GM19463 (cell line): ENCODE results near the gene CPHXL2.

Experiments
- ATAC-seq: cut with Tn5 transposase; IDR thresholded peaks from one replicate; pipeline ENCODE4 v1.9.1; 2021; ENCODE audit warnings: mild to moderate bottlenecking, moderate library complexity; ENCODE audit not compliant: unreplicated experiment

CPHXL2 gene

GRCh38 chr16:75676909-75677308, at the start of gene CPHXL2:
Gene CPHXL2 (minus strand): TSS chr16:75677009. CDS start chr16:75676999, 10 bp downstream.
- ATAC-seq: no peak

GRCh38 chr16:75726390-75726789, 49.6 kb upstream of the CPHXL2 start, which contains the start of gene CPHXL:
Gene CPHXL (minus strand): TSS chr16:75726490. CDS start chr16:75726442, 48 bp downstream.
- ATAC-seq: no peak

- no peak for ATAC-seq
Observed at GRCh38 chr16:75718452-75718851, 41.6 kb upstream of the CPHXL2 start.

GRCh38 chr16:75714661-75715060, 37.9 kb upstream of the CPHXL2 start:
- no peak for ATAC-seq

- ATAC-seq: no peak
Observed at GRCh38 chr16:75710344-75710743, 33.5 kb upstream of the CPHXL2 start.

GRCh38 chr16:75703306-75703705, 26.5 kb upstream of the CPHXL2 start:
- ATAC-seq: no peak

- no peak for ATAC-seq
Observed at GRCh38 chr16:75702242-75702641, 25.4 kb upstream of the CPHXL2 start.

- ATAC-seq: no peak
Observed at GRCh38 chr16:75701361-75701760, 24.6 kb upstream of the CPHXL2 start, which contains the start of gene DUXB. Gene DUXB (minus strand): TSS chr16:75701461. CDS start chr16:75701418, 43 bp downstream.

GRCh38 chr16:75697571-75697970, 20.8 kb upstream of the CPHXL2 start:
- no peak for ATAC-seq

GRCh38 chr16:75695708-75696107, 18.9 kb upstream of the CPHXL2 start:
- no peak for ATAC-seq

GRCh38 chr16:75687361-75687760, 10.6 kb upstream of the CPHXL2 start:
- no peak for ATAC-seq

- no peak for ATAC-seq
Observed at GRCh38 chr16:75682308-75682707, 5.5 kb upstream of the CPHXL2 start.

- no peak for ATAC-seq
Observed at GRCh38 chr16:75679366-75679765, 2.6 kb upstream of the CPHXL2 start.

GRCh38 chr16:75667503-75667902, 9.3 kb downstream of the CPHXL2 start:
- ATAC-seq: no peak

GRCh38 chr16:75660726-75661302, 16.0 kb downstream of the CPHXL2 start:
- no peak for ATAC-seq

GRCh38 chr16:75660321-75660720, 16.5 kb downstream of the CPHXL2 start:
- no peak for ATAC-seq

- ATAC-seq: no peak
Observed at GRCh38 chr16:75658175-75658574, 18.6 kb downstream of the CPHXL2 start.

- ATAC-seq: no peak
Observed at GRCh38 chr16:75653922-75654321, 22.9 kb downstream of the CPHXL2 start.

- peak; percentile 21 for ATAC-seq
Observed at GRCh38 chr16:75648265-75649076, 28.3 kb downstream of the CPHXL2 start.

GRCh38 chr16:75647492-75648264, 29.1 kb downstream of the CPHXL2 start, which contains the start of the genes KARS1 and TERF2IP:
Gene KARS1 (minus strand): TSS chr16:75647665. CDS start chr16:75647639, 26 bp downstream.
Gene TERF2IP (plus strand): TSS chr16:75647773. CDS start chr16:75647883, 110 bp downstream.
- ATAC-seq: peak; percentile 82

GRCh38 chr16:75647112-75647491, 29.7 kb downstream of the CPHXL2 start:
- peak; percentile 16 for ATAC-seq
